Vagina (tissue), 2 donors: ENCODE results near the gene OR1M1. TPM values are rescaled to one million over a fixed set of nuclear protein-coding genes. Genes with fewer than 3 reads are reported as not detected.
A peak's percentile ranks its signal among the peaks of the same experiment; 100 is the strongest.

ENCODE experiments used
- DNase-seq, 2 donors: peaks; one replicate each; pipeline ENCODE4 v3.0.0-alpha.2; 2017; ENCODE audit errors: extremely low spot score in 2 of 2
- H3K27ac ChIP-seq: fragments of 200-600 bp; sonication (generic); one replicate; pipeline ENCODE4 v1.5.1; 2019
- H3K27me3 ChIP-seq: fragments of 200-600 bp; sonication (generic); one replicate; pipeline ENCODE4 v1.5.1; 2019
- H3K36me3 ChIP-seq, 2 donors: fragments of 200-600 bp; sonication (generic); one replicate each; pipeline ENCODE4 v1.5.1; 2017 to 2019
- H3K4me1 ChIP-seq: fragments of 200-600 bp; sonication (generic); one replicate; pipeline ENCODE4 v1.5.1; 2019
- H3K4me3 ChIP-seq, 2 donors: fragments of 200-600 bp; sonication (generic); 1 replicate in 1 of 2; 2 replicates in 1 of 2; pipeline ENCODE4 v1.5.1; 2016 to 2019
- H3K9me3 ChIP-seq: fragments of 200-600 bp; sonication (generic); one replicate; pipeline ENCODE4 v1.5.1; 2019
- POLR2A ChIP-seq, 2 donors: fragments of 450-650 bp; IDR thresholded peaks; one replicate each; pipeline ENCODE4 v1.6.1; 2017; ENCODE audit warnings: antibody characterized with exemption in 2 of 2, mild to moderate bottlenecking in 2 of 2, moderate library complexity in 2 of 2
- POLR2AphosphoS5 ChIP-seq, 2 donors: sonication (generic); formaldehyde crosslinking; IDR thresholded peaks; one replicate each; pipeline ENCODE4 v1.9.0; 2017; ENCODE audit warnings: antibody characterized with exemption in 2 of 2, mild to moderate bottlenecking in 2 of 2, low read depth in 1 of 2; ENCODE audit not compliant: insufficient read depth in 1 of 2
- intact Hi-C: fragments of 100-400 bp; cut with DNase I; formaldehyde crosslinking; loops from one replicate; pipeline ENCODE4 v1.15.1; 2023
- small RNA-seq: library from RNA; depleted of rRNA; stranded (forward); fragments of <200 nt; gene quantifications from one replicate; pipeline ENCODE3, GENCODE V24; 2016
- total RNA-seq: library from RNA; depleted of rRNA; stranded (reverse); fragments of >200 nt; gene quantifications from one replicate; pipeline ENCODE4 v1.2.3, GENCODE V29; 2016
- TF ChIP-seq, protein P1 (sequence below), 3 experiments: fragments of 450-650 bp in 2 of 3; fragments of 200-600 bp in 1 of 3; sonication (generic) in 1 of 3; IDR thresholded peaks; one replicate each; pipeline ENCODE4 v1.5.1; 2017 to 2019; ENCODE audit warnings: antibody characterized with exemption in 3 of 3, mild to moderate bottlenecking in 2 of 3, moderate library complexity in 2 of 3

Gene OR1M1
- total RNA-seq, 1 donor from 2014 or later: not detected

- no peak overlapping the region for H3K27ac ChIP-seq
- no peak overlapping the region for H3K4me3 ChIP-seq
- no peaks in the 10 kb centered on the region for H3K36me3 ChIP-seq
- no peaks in the 10 kb centered on the region for H3K9me3 ChIP-seq
- intact Hi-C loops: no loop called here
- TF ChIP-seq, protein P1, sequence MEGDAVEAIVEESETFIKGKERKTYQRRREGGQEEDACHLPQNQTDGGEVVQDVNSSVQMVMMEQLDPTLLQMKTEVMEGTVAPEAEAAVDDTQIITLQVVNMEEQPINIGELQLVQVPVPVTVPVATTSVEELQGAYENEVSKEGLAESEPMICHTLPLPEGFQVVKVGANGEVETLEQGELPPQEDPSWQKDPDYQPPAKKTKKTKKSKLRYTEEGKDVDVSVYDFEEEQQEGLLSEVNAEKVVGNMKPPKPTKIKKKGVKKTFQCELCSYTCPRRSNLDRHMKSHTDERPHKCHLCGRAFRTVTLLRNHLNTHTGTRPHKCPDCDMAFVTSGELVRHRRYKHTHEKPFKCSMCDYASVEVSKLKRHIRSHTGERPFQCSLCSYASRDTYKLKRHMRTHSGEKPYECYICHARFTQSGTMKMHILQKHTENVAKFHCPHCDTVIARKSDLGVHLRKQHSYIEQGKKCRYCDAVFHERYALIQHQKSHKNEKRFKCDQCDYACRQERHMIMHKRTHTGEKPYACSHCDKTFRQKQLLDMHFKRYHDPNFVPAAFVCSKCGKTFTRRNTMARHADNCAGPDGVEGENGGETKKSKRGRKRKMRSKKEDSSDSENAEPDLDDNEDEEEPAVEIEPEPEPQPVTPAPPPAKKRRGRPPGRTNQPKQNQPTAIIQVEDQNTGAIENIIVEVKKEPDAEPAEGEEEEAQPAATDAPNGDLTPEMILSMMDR (IDR thresholded peaks at IDR 0.05): no peak
- TF ChIP-seq POLR2A (IDR thresholded peaks at IDR 0.05) (no peak), POLR2AphosphoS5 (IDR thresholded peaks at IDR 0.05; ENCODE audit: insufficient read depth in 1 of 2, low read depth in 1 of 2) (no peak)
- DNase-seq: no peak
- no peaks in the 10 kb centered on the region for H3K27me3 ChIP-seq
- H3K4me1 ChIP-seq: no peaks in the 10 kb centered on the region
Observed at GRCh38 chr19:9132422-9132821, 45.6 kb downstream of the OR1M1 start.

DNA sequence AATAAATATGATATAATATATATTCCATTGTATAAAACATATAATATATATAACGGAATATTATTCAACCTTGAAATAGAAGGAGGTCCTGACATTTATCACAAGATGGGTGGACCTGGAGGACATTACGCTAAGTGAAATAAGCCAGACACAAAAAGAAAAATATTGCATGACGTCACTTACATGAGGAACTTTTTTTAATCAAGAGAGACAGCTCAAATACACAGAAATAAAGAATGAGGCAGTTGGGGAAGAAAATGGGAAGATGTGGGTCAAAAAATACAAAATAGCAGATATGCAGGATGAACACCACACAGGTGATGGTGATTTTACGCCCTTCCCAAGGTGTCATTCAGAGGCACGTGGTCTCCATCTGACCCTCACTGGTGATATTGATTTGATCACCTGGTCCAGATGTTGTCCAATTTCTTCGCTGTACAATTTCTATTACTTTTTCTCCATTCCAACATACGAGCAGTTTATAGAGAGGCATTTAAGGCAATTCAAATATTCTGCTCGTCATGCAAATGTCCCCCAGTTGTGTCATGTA is 52.8 kb downstream of the OR1M1 start:
- no peaks in the 10 kb centered on the region for H3K36me3 ChIP-seq
- H3K4me1 ChIP-seq: peaks cover 18% of the 10 kb centered on the region
- no peaks in the 10 kb centered on the region for H3K27me3 ChIP-seq
- H3K4me3 ChIP-seq: peak overlapping the region; percentile 65 to 81
- TF ChIP-seq POLR2A (IDR thresholded peaks at IDR 0.05): no peak
- no peak for TF ChIP-seq POLR2AphosphoS5 (IDR thresholded peaks at IDR 0.05; ENCODE audit: insufficient read depth in 1 of 2, low read depth in 1 of 2)
- TF ChIP-seq, protein P1 (IDR thresholded peaks at IDR 0.05): no peak
- DNase-seq: no peak
- peak overlapping the region; percentile 72 for H3K27ac ChIP-seq
- intact Hi-C loops: no loop called here
- H3K9me3 ChIP-seq: peaks cover 3% of the 10 kb centered on the region

GRCh38 chr19:9140159-9140874 is 53.5 kb downstream of the OR1M1 start, which contains the start of gene ZNF317:
ZNF317 (plus strand) TSS chr19:9140397; CDS start chr19:9156017, 15,620 bp downstream.
- TF ChIP-seq POLR2AphosphoS5 (IDR thresholded peaks at IDR 0.05; ENCODE audit: insufficient read depth in 1 of 2, low read depth in 1 of 2) (peak; percentile 89 to 94), POLR2A (IDR thresholded peaks at IDR 0.05) (peak in 1 of 2 donors; percentile 37)
- TF ChIP-seq, protein P1 (IDR thresholded peaks at IDR 0.05): no peak
- Histone ChIP-seq H3K9me3 (peaks cover 9% of the 10 kb centered on the region), H3K36me3 (peaks cover 0 to 5% of the 10 kb centered on the region in 2 donors), H3K4me1 (peaks cover 18% of the 10 kb centered on the region), H3K27ac (peak within 1 kb of the TSS; percentile 72), H3K27me3 (no peaks in the 10 kb centered on the region), H3K4me3 (peak within 1 kb of the TSS; percentile 65 to 81)
- intact Hi-C loops: no loop called here
- DNase-seq: peak in 1 of 2 donors; percentile 88

DNA sequence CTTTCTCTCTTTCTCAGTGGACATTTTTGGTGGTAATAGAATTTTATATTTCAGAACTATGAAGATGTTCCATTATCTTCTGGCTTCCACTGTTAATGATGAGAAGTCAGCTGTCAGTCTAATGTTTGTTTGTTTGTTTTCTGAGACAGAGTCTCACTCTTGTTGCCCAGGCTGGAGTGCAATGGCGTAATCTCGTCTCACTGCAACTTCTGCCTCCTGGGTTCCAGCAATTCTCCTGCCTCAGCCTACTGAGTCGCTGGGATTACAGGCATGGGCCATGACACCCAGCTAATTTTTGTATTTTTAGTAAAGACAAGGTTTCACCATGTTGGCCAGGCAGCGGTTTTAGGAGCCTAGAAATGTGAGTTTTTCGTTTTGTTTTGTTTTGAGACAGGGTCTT is 58.1 kb downstream of the OR1M1 start:
- peaks cover 0 to 23% of the 10 kb centered on the region in 2 donors for H3K36me3 ChIP-seq
- H3K4me3 ChIP-seq: no peak overlapping the region
- peaks cover 18% of the 10 kb centered on the region for H3K4me1 ChIP-seq
- TF ChIP-seq POLR2AphosphoS5 (IDR thresholded peaks at IDR 0.05; ENCODE audit: insufficient read depth in 1 of 2, low read depth in 1 of 2) (no peak), POLR2A (IDR thresholded peaks at IDR 0.05) (no peak)
- TF ChIP-seq, protein P1 (IDR thresholded peaks at IDR 0.05): no peak
- DNase-seq: no peak
- intact Hi-C loops: no loop called here
- H3K9me3 ChIP-seq: peaks cover 17% of the 10 kb centered on the region
- no peak overlapping the region for H3K27ac ChIP-seq
- no peaks in the 10 kb centered on the region for H3K27me3 ChIP-seq

Small RNA genes lying within 50 kb of the gene (small RNA-seq; reads per million reads assigned to genes)
- gene OR1M4P: not detected

Other genes starting within 250 kb of the OR1M1 start
- gene MUC16, start 76.7 kb upstream of the OR1M1 start, total RNA-seq: under 0.01 TPM
- gene OR7G2, start 20.4 kb downstream of the OR1M1 start, total RNA-seq: not detected
- gene OR7G1, start 28.7 kb downstream of the OR1M1 start, total RNA-seq: not detected
- not detected for gene OR7G3, start 39.9 kb downstream of the OR1M1 start, total RNA-seq
- 17.2 TPM for gene ZNF317, start 53.3 kb downstream of the OR1M1 start, total RNA-seq
- not detected for gene OR7D2, start 91.9 kb downstream of the OR1M1 start, total RNA-seq
- gene OR7D4, start 132.5 kb downstream of the OR1M1 start, total RNA-seq: not detected
- not detected for gene OR7E24, start 163.9 kb downstream of the OR1M1 start, total RNA-seq
- gene ZNF699, start 222.8 kb downstream of the OR1M1 start, total RNA-seq: 11.0 TPM
- gene ZNF559, start 237.1 kb downstream of the OR1M1 start, total RNA-seq: 23.1 TPM